ENCODE results near the gene PLEKHG5.

The PLEKHG5 gene

GRCh38 chr1:6512245-6512907 is 20.9 kb upstream of the PLEKHG5 start:
- no peak for TF ChIP-seq CTCF (IDR thresholded peaks at IDR 0.05; ENCODE audit: insufficient read depth, low read length, poor library complexity, severe bottlenecking)
- TF ChIP-seq EZH2phosphoT487 (conservative IDR thresholded peaks at IDR 0.05; ENCODE audit: low read length): no peak
- Histone ChIP-seq H3K36me3 (ENCODE audit: low read length) (no peaks in the 10 kb centered on the region), H3K4me2 (ENCODE audit: low read depth, low read length, poor library complexity, severe bottlenecking) (no peak overlapping the region), H3K9ac (ENCODE audit: low read length) (no peak overlapping the region), H3K4me3 (ENCODE audit: insufficient read depth, low read length, poor library complexity, severe bottlenecking) (no peak overlapping the region), H3K79me2 (ENCODE audit: insufficient read depth, low read length) (no peaks in the 10 kb centered on the region), H3K9me2 (replicated peaks; ENCODE audit: insufficient read depth, low read length) (no peaks in the 10 kb centered on the region), H4K20me1 (ENCODE audit: low read depth, low read length) (no peaks in the 10 kb centered on the region), H3F3A (ENCODE audit: insufficient read depth) (no peaks in the 10 kb centered on the region), H2AFZ (ENCODE audit: low read depth, low read length, severe bottlenecking) (no peak overlapping the region), H3K27me3 (ENCODE audit: low read length) (no peaks in the 10 kb centered on the region), H3K9me3 (ENCODE audit: insufficient read depth, low read length) (no peaks in the 10 kb centered on the region), H3K27ac (ENCODE audit: low read depth, low read length) (no peak overlapping the region)

GRCh38 chr1:6511561-6512244 is 20.2 kb upstream of the PLEKHG5 start:
- Histone ChIP-seq H3K36me3 (ENCODE audit: low read length) (no peaks in the 10 kb centered on the region), H2AFZ (ENCODE audit: low read depth, low read length, severe bottlenecking) (no peak overlapping the region), H3K4me3 (ENCODE audit: insufficient read depth, low read length, poor library complexity, severe bottlenecking) (no peak overlapping the region), H3K9me2 (replicated peaks; ENCODE audit: insufficient read depth, low read length) (no peaks in the 10 kb centered on the region), H4K20me1 (ENCODE audit: low read depth, low read length) (no peaks in the 10 kb centered on the region), H3K4me2 (ENCODE audit: low read depth, low read length, poor library complexity, severe bottlenecking) (no peak overlapping the region), H3K9me3 (ENCODE audit: insufficient read depth, low read length) (no peaks in the 10 kb centered on the region), H3K27me3 (ENCODE audit: low read length) (no peaks in the 10 kb centered on the region), H3F3A (ENCODE audit: insufficient read depth) (no peaks in the 10 kb centered on the region), H3K27ac (ENCODE audit: low read depth, low read length) (no peak overlapping the region), H3K9ac (ENCODE audit: low read length) (no peak overlapping the region), H3K79me2 (ENCODE audit: insufficient read depth, low read length) (no peaks in the 10 kb centered on the region)
- TF ChIP-seq CTCF (IDR thresholded peaks at IDR 0.05; ENCODE audit: insufficient read depth, low read length, poor library complexity, severe bottlenecking): no peak
- TF ChIP-seq EZH2phosphoT487 (conservative IDR thresholded peaks at IDR 0.05; ENCODE audit: low read length): no peak

GRCh38 chr1:6511056-6511455 is 19.6 kb upstream of the PLEKHG5 start:
- Histone ChIP-seq H4K20me1 (ENCODE audit: low read depth, low read length) (no peaks in the 10 kb centered on the region), H3K4me3 (ENCODE audit: insufficient read depth, low read length, poor library complexity, severe bottlenecking) (no peak overlapping the region), H3K27me3 (ENCODE audit: low read length) (no peaks in the 10 kb centered on the region), H3K9me2 (replicated peaks; ENCODE audit: insufficient read depth, low read length) (no peaks in the 10 kb centered on the region), H3K36me3 (ENCODE audit: low read length) (no peaks in the 10 kb centered on the region), H3K9me3 (ENCODE audit: insufficient read depth, low read length) (no peaks in the 10 kb centered on the region), H2AFZ (ENCODE audit: low read depth, low read length, severe bottlenecking) (no peak overlapping the region), H3K79me2 (ENCODE audit: insufficient read depth, low read length) (no peaks in the 10 kb centered on the region), H3K4me2 (ENCODE audit: low read depth, low read length, poor library complexity, severe bottlenecking) (no peak overlapping the region), H3K9ac (ENCODE audit: low read length) (no peak overlapping the region), H3K27ac (ENCODE audit: low read depth, low read length) (no peak overlapping the region), H3F3A (ENCODE audit: insufficient read depth) (no peaks in the 10 kb centered on the region)
- no peak for TF ChIP-seq EZH2phosphoT487 (conservative IDR thresholded peaks at IDR 0.05; ENCODE audit: low read length)
- no peak for TF ChIP-seq CTCF (IDR thresholded peaks at IDR 0.05; ENCODE audit: insufficient read depth, low read length, poor library complexity, severe bottlenecking)
